Measurements from ENCODE around the gene SLC35A1.

The SLC35A1 gene

GRCh38 chr6:87555506-87555905 lies 82.7 kb downstream of the SLC35A1 start:
- H3K4me3 ChIP-seq (ENCODE audit: low read depth, low read length), result no peak overlapping the region
- DNase-seq (ENCODE audit: low read depth), result no peak
- TF ChIP-seq CTCF (IDR thresholded peaks at IDR 0.05; ENCODE audit: control insufficient read depth, extremely low read depth, insufficient read depth), result no peak

- no peak overlapping the region for H3K4me3 ChIP-seq (ENCODE audit: low read depth, low read length)
- no peak for DNase-seq (ENCODE audit: low read depth)
- no peak for TF ChIP-seq CTCF (IDR thresholded peaks at IDR 0.05; ENCODE audit: control insufficient read depth, extremely low read depth, insufficient read depth)
Observed at GRCh38 chr6:87558446-87558845, 85.7 kb downstream of the SLC35A1 start.

- DNase-seq (ENCODE audit: low read depth), result no peak
- H3K4me3 ChIP-seq (ENCODE audit: low read depth, low read length), result no peak overlapping the region
- no peak for TF ChIP-seq CTCF (IDR thresholded peaks at IDR 0.05; ENCODE audit: control insufficient read depth, extremely low read depth, insufficient read depth)
Observed at GRCh38 chr6:87561017-87561416, 88.2 kb downstream of the SLC35A1 start.

All from LNCaP clone FGC (cell line).